HG02970 (cell line): ENCODE measurements around the gene DTNA.

Source experiments
- ATAC-seq: cut with Tn5 transposase; IDR thresholded peaks from one replicate; pipeline ENCODE4 v1.9.1; 2021; ENCODE audit warnings: mild to moderate bottlenecking, moderate library complexity, moderate number of reproducible peaks; ENCODE audit not compliant: unreplicated experiment, low FRiP score

The DTNA gene

DNA sequence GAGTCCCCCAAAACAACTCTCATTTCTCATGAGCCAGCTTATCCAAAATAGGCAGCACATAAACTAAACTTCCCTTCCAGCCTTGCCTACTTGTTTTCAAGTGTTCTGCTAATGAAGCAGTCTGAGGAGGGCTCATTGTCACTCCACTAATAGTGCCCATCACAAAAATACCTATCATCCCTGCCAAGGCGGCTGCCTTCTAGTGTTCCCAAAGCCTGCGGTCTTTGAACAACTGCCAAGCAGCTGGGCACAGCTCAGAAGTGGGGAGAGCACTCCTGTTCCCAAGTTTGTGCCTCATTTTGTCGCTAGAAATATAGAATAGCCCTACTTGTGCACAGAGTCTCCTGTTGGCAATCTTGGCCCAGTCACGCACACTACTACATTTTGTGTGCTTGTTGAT, 50.3 kb downstream of the DTNA start:
- ATAC-seq, result no peak

DNA sequence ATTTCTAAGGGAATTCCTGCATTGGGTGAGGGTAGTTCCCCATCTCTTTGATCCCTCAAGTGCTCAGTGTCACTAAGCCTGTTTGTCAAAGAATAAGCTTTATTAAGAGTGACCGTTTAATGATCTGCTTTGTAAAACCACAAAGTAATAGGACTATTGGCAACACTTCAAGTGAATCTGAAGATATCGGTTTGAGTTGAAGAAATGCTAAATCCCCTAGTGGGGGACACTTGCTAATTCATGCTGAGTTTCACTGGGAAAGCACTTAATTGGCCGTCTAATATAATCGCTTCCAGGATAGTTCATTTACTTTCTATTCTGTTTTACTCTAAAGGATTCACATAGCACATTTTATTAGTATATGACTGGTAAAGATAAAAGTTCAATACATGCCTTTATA, 54.4 kb downstream of the DTNA start:
- ATAC-seq, result no peak

DNA sequence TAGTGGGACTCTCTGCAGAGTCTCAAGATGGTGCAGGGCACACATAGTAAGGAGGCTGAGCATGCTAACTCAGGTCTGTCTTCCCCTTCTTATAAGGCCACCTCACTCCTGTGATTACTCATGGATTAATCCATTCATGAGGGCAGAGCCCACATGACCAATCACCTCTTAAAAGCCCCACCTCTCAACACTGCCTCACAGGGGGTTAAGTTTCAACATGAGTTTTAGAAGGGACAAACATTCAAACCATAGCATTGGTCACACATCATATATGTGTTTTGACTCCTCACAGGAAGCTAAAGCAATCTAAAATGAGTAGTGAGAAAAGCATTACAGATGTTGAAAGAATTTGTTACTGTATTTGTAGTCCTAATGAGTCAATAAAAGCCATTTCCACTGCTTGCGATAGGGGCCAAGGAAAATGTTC, 57.5 kb downstream of the DTNA start:
- no peak for ATAC-seq

DNA sequence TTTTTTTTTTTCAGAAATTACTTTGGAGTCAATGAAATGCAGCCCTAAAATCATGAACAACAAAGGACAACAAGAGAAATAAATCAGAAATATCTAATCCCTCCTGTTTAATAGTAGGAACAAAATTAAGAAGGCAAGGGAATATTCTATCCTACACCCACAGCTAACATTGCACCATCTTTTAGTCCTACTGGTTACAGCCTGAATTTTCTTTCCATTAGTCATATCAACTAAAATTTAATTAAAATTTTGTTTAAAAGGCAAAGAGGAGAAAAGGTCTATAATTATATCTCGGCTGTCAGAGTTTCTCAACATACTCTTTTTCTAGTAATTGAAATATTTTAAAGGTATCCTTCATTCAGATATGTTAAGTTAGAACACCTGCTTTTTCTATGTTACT, 61.9 kb downstream of the DTNA start:
- no peak for ATAC-seq

DNA sequence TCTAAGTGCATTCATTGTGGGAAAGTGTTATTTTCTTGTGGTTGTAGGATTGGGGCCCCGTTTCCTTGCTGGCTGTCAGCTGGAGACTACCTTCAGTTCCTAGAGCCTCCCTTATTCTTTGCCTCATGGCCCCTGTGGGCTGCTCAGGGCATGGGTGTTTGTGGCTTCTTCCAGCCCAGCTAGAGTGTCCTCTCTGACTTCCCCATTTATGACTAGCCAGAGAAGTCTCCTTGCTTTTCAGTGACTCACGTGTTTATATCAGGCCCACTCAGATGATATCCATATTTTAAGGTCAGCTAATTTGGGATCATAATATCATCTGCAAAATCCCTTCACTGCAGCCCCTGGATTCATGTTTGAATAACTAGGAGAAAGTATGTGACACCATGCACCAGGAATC, 62.8 kb downstream of the DTNA start:
- ATAC-seq, result no peak

DNA sequence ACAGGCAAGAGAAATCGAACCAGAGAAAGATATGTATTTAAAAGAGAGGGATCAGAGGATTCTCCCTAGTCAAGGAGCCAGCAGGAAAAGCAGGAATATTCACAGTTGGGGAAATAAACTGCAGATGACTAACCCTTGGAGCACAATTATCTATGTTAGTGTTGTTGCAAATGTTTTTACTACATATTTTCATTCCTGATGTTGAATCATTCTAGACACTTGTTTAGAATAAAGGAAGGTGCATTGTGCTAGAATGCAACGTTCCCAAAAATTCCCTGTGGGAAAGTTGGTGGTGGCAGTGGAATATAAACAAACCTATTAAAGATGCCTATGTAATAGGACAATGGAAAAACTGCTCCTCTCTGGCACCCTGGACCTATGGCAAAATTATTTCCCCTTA, 63.3 kb downstream of the DTNA start:
- ATAC-seq, result no peak

DNA sequence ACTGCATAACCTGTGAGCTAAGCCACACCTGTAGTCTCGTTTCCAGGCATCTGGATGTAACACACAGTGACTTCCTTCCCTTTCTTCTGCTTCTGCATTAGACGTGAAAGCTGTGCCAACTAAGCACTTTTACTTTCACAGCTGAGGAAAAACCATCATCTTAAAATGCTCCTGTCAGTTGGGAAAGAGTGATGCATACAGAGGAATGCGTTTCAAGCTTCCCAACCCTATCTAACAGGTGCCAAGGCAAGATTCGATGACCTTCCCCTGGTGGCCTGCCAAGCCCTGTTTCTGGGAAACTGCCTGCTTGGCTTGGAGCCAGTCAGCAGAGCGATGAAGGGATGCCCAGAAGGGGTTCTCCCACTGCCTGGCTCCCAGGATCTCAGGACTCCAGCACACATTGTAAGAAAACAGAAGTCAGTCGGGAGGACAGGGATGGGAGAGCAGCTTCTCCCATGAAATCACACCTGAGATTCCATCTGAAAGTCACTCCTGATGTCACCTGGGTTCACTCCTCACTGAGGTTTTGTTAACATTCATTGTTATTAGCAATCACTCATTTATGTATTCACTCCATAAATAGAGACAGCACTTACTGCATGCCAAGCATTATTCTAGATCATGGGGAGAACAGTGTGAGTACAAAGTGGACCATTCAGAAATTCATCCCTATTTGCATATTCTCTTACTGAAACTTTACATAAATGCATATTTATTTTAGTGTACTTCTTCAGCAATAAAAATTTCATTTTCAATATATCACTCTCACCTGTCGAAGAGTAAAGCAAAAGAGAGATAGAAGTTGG, 64.1 kb downstream of the DTNA start:
- ATAC-seq, result no peak

DNA sequence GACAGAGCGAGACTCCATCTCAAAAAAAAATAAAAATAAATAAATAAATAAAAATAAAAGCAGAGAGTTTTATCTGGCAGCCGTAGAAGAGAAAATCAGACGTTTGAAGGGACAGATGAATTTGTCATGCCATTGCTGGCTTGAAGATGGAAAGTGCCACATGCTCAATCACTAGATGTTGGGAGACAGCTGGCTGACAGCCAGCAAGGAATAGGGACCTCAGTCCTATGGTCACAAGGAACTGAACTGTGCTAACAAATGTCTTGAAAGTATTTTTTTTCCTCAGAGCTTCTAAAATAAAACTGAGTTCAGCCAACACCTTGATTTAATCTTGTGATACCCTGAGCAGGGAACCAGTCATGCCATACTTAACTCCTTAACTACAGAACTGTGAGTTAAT, 65.4 kb downstream of the DTNA start:
- no peak for ATAC-seq

DNA sequence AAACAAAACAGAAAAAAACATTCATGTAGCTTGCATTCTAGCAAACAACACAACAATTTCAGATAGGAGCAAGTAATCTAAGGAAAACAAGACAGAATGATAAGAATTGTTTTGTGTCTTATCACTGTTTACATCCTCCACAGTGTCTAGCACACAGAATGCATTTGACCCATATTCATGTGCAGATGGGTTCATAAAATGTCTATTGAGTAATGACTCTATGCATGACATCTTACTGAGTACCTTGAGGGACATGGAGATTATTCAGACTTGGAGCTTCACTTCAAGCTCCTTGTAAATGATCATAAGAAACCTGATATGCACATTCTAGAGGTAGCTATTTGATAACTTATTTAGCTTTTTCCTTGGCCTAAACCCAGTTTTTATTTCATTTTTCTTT, 69.0 kb downstream of the DTNA start:
- ATAC-seq, result no peak

DNA sequence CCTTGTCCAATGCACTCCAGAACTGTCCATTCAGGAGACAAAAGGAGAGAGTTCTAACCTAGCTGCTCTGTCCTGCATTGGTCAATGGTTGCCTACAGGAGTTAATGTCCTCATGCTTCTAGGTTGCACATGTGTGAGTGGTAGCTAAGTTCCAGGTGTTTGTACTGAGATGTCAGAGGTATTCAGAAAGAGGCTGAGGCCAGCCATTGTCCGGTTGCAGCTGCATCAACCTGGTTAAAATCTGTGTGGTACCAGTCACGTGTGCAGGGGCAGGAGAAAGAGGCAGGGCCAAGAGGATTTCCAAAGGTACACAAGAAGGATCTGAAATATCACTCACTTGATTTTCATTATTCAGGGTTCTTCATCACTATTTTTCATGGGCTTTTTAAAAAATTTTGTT, 70.8 kb downstream of the DTNA start:
- no peak for ATAC-seq

DNA sequence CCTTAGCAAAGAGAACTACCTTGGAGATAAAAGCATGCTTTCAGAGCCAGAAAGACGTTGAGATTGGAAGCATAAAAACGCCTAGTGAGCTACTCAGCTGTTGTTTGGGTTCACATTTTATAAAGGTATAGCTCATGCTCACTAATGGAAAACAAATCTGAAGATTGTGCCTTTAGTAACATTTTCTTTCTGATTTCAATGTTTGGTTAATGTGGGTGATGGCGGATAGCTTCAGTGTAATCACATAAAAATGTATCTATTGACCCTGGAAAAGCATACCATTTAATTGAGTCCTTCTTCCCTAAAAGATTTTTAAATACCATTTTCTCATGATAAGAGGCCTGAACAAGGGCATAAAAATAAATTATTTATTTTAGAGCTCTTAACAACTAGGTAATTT, 73.4 kb downstream of the DTNA start:
- no peak for ATAC-seq

DNA sequence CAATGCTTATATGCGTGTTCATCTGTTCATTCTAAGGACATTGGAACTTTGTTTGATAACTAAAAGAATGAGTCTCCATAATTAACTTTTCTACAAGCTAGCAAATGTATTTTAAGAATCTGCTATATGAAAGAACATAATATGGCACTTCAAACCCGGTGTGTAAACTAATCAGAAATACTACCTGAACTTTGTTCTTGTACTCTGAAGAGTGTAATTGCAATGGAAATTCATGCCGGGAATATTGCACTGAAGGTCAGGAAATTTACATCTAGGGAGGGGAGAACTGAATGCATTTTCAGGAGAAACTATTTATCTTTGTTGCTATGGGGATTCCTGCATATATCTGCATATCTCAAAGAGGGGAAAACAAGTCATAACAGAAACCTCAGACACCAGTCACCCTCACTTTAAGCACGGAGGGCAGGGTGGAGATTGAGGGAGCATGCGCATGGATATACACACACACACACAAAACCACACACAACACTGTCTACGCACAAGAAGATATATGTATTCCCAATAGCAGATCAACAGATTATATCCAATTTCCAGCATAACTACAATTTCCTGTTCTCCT, 76.2 kb downstream of the DTNA start:
- no peak for ATAC-seq

DNA sequence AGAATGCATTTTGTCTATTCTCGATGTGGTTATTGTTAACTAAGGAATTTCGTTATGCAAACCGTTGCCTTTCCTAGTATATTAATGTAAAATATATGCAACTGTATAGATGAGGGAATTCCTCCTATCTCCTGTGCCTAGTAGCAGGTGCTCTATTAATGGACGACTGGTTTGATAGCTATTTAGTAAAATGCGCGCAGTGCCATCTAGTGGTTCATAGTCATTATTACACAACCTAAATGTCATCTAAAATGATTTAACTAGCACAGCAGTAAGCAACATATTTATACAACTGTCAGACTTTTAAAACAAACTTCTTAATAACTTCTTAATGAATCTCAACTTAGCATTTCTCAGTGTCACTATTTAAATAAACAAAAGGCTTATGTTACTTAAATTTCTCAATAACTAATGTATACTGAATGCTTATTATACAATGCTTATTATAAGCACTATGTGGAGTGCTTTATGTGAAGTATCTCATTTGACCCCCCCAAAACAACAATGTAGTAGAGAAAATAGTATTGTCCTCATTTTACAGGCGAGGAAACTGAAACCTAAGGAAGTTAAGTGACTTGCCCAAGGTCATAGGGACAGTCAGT, 77.9 kb downstream of the DTNA start:
- peak; percentile 80 for ATAC-seq

DNA sequence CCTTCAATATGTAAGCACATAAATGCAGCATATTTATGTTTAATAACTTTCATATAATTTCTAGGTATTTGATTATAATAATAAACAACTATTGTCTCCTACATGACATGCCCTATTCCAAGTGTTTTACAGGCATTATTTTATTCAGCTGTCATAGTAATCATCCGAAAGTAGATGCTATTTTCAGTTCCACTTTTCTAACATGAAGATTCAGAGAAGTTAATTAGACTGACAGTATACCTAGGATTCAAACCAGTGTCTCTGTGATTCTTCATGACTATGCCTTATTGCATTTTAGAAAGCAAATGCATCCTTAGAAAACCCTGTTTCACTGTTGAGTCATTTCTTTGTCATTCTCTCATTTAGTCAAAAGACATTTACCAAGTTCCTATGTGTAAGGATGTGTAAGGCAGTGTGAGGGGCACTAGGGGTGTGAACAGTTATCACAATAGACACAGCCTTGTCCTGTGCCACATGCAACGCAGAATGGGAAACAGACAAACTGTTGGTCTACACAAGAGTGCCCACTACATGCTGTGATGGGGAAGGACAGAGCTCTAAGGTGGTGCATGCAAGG, 79.8 kb downstream of the DTNA start:
- ATAC-seq, result no peak

DNA sequence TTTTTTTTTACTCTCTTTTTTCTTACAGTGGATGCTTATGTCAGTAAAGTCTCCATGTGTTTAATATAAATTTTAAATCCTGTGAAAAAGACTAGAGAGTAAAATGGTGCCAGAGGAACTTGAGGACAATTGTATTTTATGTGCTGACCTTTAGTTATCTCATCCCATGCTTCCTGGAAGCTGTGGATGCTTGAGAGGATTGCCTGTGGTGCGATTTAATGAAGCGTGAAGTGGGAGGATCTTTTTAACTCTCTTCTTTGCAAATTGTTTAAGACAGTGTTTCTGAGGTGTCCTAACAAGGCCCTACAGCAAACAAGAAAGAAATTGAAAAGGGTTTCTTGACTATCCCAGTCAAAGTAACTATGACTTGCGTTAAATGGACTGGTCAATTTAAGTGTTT, 84.2 kb downstream of the DTNA start:
- ATAC-seq, result no peak

DNA sequence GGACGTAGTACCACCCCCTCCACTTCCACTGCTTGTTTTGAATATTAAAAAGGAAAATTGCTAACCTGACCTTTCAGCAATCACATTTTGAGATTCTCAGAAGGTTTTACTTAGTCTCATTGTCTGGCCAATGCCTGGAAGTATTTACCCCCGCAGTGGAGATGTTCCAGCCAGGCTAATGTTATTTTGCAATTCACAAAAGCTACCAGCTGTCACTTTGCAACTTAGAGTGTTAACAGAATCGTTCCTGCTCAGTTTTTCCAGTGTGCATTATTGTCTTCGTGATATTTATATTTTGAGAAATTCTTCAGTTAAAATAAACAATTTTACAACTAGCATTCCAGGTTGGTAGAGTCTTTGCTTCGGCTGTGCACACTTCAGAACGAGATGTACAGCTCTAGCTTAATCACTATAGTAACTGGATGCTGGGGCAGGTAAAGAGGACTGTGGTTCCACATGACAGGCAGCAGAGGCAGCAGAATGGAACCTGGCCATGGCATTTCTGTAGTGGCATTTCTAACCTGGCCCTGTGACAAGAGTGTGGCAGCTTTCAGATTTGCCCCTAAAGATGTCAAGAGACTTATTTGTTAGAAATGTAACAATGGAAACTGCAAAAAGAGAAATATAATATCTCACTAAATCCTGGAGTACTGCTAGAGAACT, 85.1 kb downstream of the DTNA start:
- no peak for ATAC-seq

DNA sequence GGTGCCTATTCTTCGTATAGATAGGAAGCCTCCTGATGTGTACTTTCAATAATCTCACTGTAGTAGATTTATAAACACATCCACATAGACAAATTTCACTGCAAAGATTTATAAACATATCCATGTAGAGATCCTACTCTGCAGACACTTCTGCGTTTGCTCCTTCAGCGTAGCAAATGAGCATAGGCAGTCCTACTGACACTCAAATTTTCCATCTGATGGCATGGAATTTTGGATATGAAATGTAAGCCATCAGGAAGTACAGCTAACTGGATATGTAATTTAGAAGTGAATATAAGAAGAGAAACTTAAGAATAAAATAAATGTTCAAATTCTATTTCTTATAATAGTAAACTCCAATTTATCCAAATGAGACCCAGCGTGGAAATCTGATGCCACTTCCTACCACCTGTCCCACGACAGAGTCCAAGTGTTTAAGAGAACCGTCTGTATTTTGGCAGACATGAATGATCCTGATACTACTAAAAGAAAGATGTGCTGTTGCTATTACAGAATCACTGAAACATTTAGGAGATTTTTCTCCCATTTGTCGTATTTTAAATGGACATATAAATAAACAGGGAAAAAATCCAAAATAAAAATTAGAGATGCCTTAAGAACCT, 86.0 kb downstream of the DTNA start:
- no peak for ATAC-seq

DNA sequence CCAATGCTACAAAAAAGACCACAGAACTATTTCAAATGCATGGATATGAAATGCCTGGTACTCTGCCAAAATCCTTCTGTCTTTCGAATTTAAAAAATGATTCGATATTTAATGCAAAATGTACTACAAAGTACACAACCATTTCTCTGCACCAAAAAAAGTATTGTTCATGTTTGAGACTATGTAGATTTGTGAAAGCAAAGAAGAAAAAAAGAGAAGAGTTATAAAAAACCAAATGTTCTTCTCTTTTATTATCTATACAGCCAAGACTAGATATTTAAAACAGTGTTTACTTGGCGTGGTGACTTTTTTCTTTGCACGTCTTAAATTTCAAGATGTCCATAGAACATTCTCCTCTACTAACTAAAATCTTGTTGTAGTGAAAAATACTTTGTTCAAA, 89.2 kb downstream of the DTNA start:
- no peak for ATAC-seq

DNA sequence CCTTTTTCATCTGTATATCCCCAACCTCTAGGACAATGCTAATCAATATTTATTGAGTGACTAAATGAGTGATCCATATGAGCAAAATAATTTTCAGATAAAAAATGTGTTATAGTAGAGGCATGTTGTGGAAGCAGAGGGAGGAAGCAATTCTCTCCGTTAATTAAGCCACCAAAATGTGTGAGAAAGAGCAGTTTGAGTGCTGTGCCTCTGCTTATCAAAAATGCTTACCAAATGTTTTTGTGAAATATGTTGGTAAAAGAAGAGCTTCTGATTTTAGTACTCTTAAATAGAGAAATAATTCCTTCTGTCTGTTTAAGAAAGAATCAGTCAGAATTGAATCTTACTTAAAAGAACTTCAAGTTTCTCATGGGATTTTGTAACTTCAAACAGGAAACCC, 90.3 kb downstream of the DTNA start:
- ATAC-seq, result no peak

DNA sequence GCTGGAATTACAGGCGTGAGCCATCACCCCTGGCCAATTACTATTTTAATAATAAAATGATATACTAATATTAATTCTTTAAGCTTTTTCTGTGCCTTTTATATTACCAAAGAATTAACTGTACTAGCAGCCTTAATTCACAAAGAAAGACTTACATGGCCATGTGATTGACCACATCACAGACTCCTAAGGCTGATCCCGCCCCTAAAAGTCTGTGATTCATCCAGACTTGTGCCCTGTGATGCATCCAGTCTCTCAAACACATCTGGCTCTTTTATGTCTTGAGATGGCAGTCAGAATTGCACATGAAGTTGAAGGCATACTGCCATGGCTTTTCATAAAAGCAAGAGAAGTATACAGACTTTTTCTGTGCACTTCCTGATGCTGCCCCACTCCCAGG, 91.7 kb downstream of the DTNA start:
- ATAC-seq, result no peak

DNA sequence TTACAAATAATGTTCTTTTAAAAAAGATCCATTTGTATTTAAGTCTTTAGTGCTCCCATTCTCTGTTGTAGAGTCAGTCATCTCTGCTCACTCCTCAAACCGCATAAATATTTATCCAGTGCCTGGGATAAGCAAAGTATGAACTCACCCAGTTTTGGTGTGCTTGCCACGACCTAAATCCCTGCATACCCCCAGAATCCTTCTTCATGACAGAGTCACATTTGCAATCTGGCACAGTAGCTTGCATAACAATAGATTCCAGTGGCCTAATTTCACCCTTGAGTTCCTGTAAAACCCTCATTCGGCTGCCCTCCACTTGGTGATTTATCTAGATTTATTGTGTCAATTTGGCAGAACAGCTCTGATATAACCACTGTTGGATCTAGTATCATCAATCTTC, 92.9 kb downstream of the DTNA start:
- no peak for ATAC-seq
